ENCODE results near the gene PMS1.

- peak; percentile 82 for TF ChIP-seq CTCF (conservative IDR thresholded peaks at IDR 0.05)
- no peak for TF ChIP-seq ZFX (IDR thresholded peaks at IDR 0.05)
Observed at GRCh38 chr2:189751080-189751658, 33.1 kb upstream of the PMS1 start.

Data from C4-2B (cell line).